Measurements from ENCODE around the gene CT45A1. TPM values are rescaled to one million over a fixed set of nuclear protein-coding genes. Genes with fewer than 3 reads are reported as not detected.
A peak's percentile ranks its signal among the peaks of the same experiment; 100 is the strongest.
"Not testable (repeated sequence)": the region's sequence is repeated elsewhere in the genome, so short reads cannot be mapped to it uniquely, and the experiment has no call there.

The CT45A1 gene
- total RNA-seq, 1 experiment from 2014 or later: not detected

- POLR2A ChIA-PET: no interaction called here
Measured at GRCh38 chrX:135740681-135741149, 27.3 kb downstream of the CT45A1 start.

GRCh38 chrX:135741192-135741715 lies 27.8 kb downstream of the CT45A1 start:
- DNase-seq: no peak
- Histone ChIP-seq H3K36me3 (ENCODE audit: control insufficient read depth, insufficient read depth, low read length) (no peaks in the 10 kb centered on the region), H3K9me3 (no peaks in the 10 kb centered on the region), H3K27me3 (replicated peaks; ENCODE audit: control insufficient read depth, insufficient read depth, low read length) (no peaks in the 10 kb centered on the region), H3K4me3 (ENCODE audit: low read depth, low read length) (no peak overlapping the region), H3K4me1 (no peaks in the 10 kb centered on the region)
- CTCF ChIA-PET: no interaction called here
- Mint-ChIP-seq H3K36me3 (ENCODE audit: insufficient read depth, unreplicated experiment) (no peaks in the 10 kb centered on the region), H3K9me3 (ENCODE audit: unreplicated experiment) (no peaks in the 10 kb centered on the region), H3K4me3 (ENCODE audit: unreplicated experiment) (no peak overlapping the region), H3K27ac (ENCODE audit: unreplicated experiment) (no peak overlapping the region), H3K27me3 (ENCODE audit: insufficient read depth, unreplicated experiment) (no peaks in the 10 kb centered on the region), H3K4me1 (ENCODE audit: low read depth, unreplicated experiment) (no peaks in the 10 kb centered on the region)
- intact Hi-C loops (cut with micrococcal nuclease; ENCODE audit: unreplicated experiment): no loop called here
- TF ChIP-seq, protein P1, sequence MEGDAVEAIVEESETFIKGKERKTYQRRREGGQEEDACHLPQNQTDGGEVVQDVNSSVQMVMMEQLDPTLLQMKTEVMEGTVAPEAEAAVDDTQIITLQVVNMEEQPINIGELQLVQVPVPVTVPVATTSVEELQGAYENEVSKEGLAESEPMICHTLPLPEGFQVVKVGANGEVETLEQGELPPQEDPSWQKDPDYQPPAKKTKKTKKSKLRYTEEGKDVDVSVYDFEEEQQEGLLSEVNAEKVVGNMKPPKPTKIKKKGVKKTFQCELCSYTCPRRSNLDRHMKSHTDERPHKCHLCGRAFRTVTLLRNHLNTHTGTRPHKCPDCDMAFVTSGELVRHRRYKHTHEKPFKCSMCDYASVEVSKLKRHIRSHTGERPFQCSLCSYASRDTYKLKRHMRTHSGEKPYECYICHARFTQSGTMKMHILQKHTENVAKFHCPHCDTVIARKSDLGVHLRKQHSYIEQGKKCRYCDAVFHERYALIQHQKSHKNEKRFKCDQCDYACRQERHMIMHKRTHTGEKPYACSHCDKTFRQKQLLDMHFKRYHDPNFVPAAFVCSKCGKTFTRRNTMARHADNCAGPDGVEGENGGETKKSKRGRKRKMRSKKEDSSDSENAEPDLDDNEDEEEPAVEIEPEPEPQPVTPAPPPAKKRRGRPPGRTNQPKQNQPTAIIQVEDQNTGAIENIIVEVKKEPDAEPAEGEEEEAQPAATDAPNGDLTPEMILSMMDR (IDR thresholded peaks at IDR 0.05; ENCODE audit: insufficient read depth in 1 of 2, low read depth in 1 of 2, low read length in 1 of 2, severe bottlenecking in 1 of 2, unreplicated experiment in 1 of 2): no peak
- BruUV-seq (replicated peaks): no TSS peak
- POLR2A ChIA-PET: no interaction called here

More at GRCh38 chrX:135740681-135741149, 27.3 kb downstream of the CT45A1 start:
- H3K27ac Mint-ChIP-seq (ENCODE audit: unreplicated experiment): no peak overlapping the region
- Histone ChIP-seq H3K9me3 (no peaks in the 10 kb centered on the region), H3K4me3 (ENCODE audit: low read depth, low read length) (no peak overlapping the region), H3K36me3 (ENCODE audit: control insufficient read depth, insufficient read depth, low read length) (no peaks in the 10 kb centered on the region), H3K4me1 (no peaks in the 10 kb centered on the region), H3K27me3 (replicated peaks; ENCODE audit: control insufficient read depth, insufficient read depth, low read length) (no peaks in the 10 kb centered on the region)
- TF ChIP-seq, protein P1 (IDR thresholded peaks at IDR 0.05; ENCODE audit: insufficient read depth in 1 of 2, low read depth in 1 of 2, low read length in 1 of 2, severe bottlenecking in 1 of 2, unreplicated experiment in 1 of 2): peak in 1 of 2 experiments; percentile 17
- no TSS peak for BruUV-seq (replicated peaks)
- H3K9me3 Mint-ChIP-seq (ENCODE audit: unreplicated experiment): no peaks in the 10 kb centered on the region
- no peaks in the 10 kb centered on the region for H3K36me3 Mint-ChIP-seq (ENCODE audit: insufficient read depth, unreplicated experiment)
- CTCF ChIA-PET: no interaction called here
- peak in 1 of 2 experiments; percentile 37 for DNase-seq
- intact Hi-C loops (cut with micrococcal nuclease; ENCODE audit: unreplicated experiment): no loop called here
- no peaks in the 10 kb centered on the region for H3K4me1 Mint-ChIP-seq (ENCODE audit: low read depth, unreplicated experiment)
- H3K27me3 Mint-ChIP-seq (ENCODE audit: insufficient read depth, unreplicated experiment): no peaks in the 10 kb centered on the region
- no peak overlapping the region for H3K4me3 Mint-ChIP-seq (ENCODE audit: unreplicated experiment)

- DNase-seq; H3K9me3 ChIP-seq; H3K36me3 Mint-ChIP-seq (ENCODE audit: insufficient read depth, unreplicated experiment); H3K27me3 Mint-ChIP-seq (ENCODE audit: insufficient read depth, unreplicated experiment); H3K4me3 Mint-ChIP-seq (ENCODE audit: unreplicated experiment); H3K36me3 ChIP-seq (ENCODE audit: control insufficient read depth, insufficient read depth, low read length); H3K27me3 ChIP-seq (replicated peaks; ENCODE audit: control insufficient read depth, insufficient read depth, low read length); H3K4me1 Mint-ChIP-seq (ENCODE audit: low read depth, unreplicated experiment); H3K4me1 ChIP-seq; H3K9me3 Mint-ChIP-seq (ENCODE audit: unreplicated experiment); BruUV-seq (replicated peaks); POLR2A ChIA-PET; CTCF ChIA-PET; H3K4me3 ChIP-seq (ENCODE audit: low read depth, low read length); H3K27ac Mint-ChIP-seq (ENCODE audit: unreplicated experiment); intact Hi-C loops (cut with micrococcal nuclease; ENCODE audit: unreplicated experiment): not testable (repeated sequence)
Measured at GRCh38 chrX:135744739-135745138, 31.3 kb downstream of the CT45A1 start.

GRCh38 chrX:135768091-135768490 lies 54.7 kb downstream of the CT45A1 start, which contains the start of gene CT45A3:
Gene CT45A3, minus strand, starts transcription at chrX:135768191. Its CDS starts 3,747 bp downstream, at chrX:135764444.
- H3K27me3 ChIP-seq (replicated peaks; ENCODE audit: control insufficient read depth, insufficient read depth, low read length); POLR2A ChIA-PET; H3K27me3 Mint-ChIP-seq (ENCODE audit: insufficient read depth, unreplicated experiment); DNase-seq; intact Hi-C loops (cut with micrococcal nuclease; ENCODE audit: unreplicated experiment); H3K27ac Mint-ChIP-seq (ENCODE audit: unreplicated experiment); H3K4me1 ChIP-seq; H3K36me3 ChIP-seq (ENCODE audit: control insufficient read depth, insufficient read depth, low read length); H3K4me1 Mint-ChIP-seq (ENCODE audit: low read depth, unreplicated experiment); H3K9me3 Mint-ChIP-seq (ENCODE audit: unreplicated experiment); H3K4me3 ChIP-seq (ENCODE audit: low read depth, low read length); H3K9me3 ChIP-seq; H3K4me3 Mint-ChIP-seq (ENCODE audit: unreplicated experiment); BruUV-seq (replicated peaks); CTCF ChIA-PET; H3K36me3 Mint-ChIP-seq (ENCODE audit: insufficient read depth, unreplicated experiment): not testable (repeated sequence)

Other genes starting within 250 kb of the CT45A1 start
- gene INTS6L, start 193.0 kb upstream of the CT45A1 start, total RNA-seq (2022): 0.61 and 1.0 TPM in 2 replicates
- not detected in 2 replicates for gene CT45A3, start 54.6 kb downstream of the CT45A1 start, total RNA-seq (2022)
- not detected in 2 replicates for gene CT45A5, start 71.9 kb downstream of the CT45A1 start, total RNA-seq (2022)
- not detected in 2 replicates for gene CT45A6, start 89.1 kb downstream of the CT45A1 start, total RNA-seq (2022)
- gene CT45A2, start 106.4 kb downstream of the CT45A1 start, total RNA-seq (2022): not detected in 2 replicates
- gene CT45A7, start 123.6 kb downstream of the CT45A1 start, total RNA-seq (2022): not detected in 2 replicates
- gene CT45A8, start 140.9 kb downstream of the CT45A1 start, total RNA-seq (2022): not detected in 2 replicates
- not detected in 2 replicates for gene CT45A9, start 158.2 kb downstream of the CT45A1 start, total RNA-seq (2022)
- gene CT45A10, start 179.8 kb downstream of the CT45A1 start, total RNA-seq (2022): not detected in 2 replicates
- not detected in 2 replicates for gene SAGE1, start 180.1 kb downstream of the CT45A1 start, total RNA-seq (2022)

Data from Caco-2 (cell line).